ENCODE data around the gene RGS7.
"Not testable (repeated sequence)": the region's sequence is repeated elsewhere in the genome, so short reads cannot be mapped to it uniquely, and the experiment has no call there.

Gene RGS7

GRCh38 chr1:240794046-240794843 lies 562.8 kb downstream of the RGS7 start:
- H3K27me3 ChIP-seq (ENCODE audit: insufficient read depth, low read length), result no peaks in the 10 kb centered on the region
- no peaks in the 10 kb centered on the region for H3K4me1 ChIP-seq (ENCODE audit: insufficient read depth, low read length)
- H3K27ac ChIP-seq (ENCODE audit: low read length), result no peak overlapping the region
- no peaks in the 10 kb centered on the region for H3K36me3 ChIP-seq (ENCODE audit: insufficient read depth, low read depth, low read length)
- H3K9me3 ChIP-seq (ENCODE audit: insufficient read depth, low read depth, low read length), result no peaks in the 10 kb centered on the region
- no peak overlapping the region for H3K4me3 ChIP-seq (ENCODE audit: low read length)
- no peak overlapping the region for H3K9ac ChIP-seq (ENCODE audit: low read depth, low read length)

GRCh38 chr1:240792915-240793529 lies 564.0 kb downstream of the RGS7 start:
- H3K9ac ChIP-seq (ENCODE audit: low read depth, low read length), result no peak overlapping the region
- no peak overlapping the region for H3K4me3 ChIP-seq (ENCODE audit: low read length)
- no peaks in the 10 kb centered on the region for H3K36me3 ChIP-seq (ENCODE audit: insufficient read depth, low read depth, low read length)
- no peaks in the 10 kb centered on the region for H3K4me1 ChIP-seq (ENCODE audit: insufficient read depth, low read length)
- H3K9me3 ChIP-seq (ENCODE audit: insufficient read depth, low read depth, low read length), result no peaks in the 10 kb centered on the region
- no peak overlapping the region for H3K27ac ChIP-seq (ENCODE audit: low read length)
- no peaks in the 10 kb centered on the region for H3K27me3 ChIP-seq (ENCODE audit: insufficient read depth, low read length)

- Histone ChIP-seq H3K9me3 (ENCODE audit: insufficient read depth, low read depth, low read length) (no peaks in the 10 kb centered on the region), H3K36me3 (ENCODE audit: insufficient read depth, low read depth, low read length) (no peaks in the 10 kb centered on the region), H3K4me1 (ENCODE audit: insufficient read depth, low read length) (no peaks in the 10 kb centered on the region), H3K27ac (ENCODE audit: low read length) (no peak overlapping the region), H3K4me3 (ENCODE audit: low read length) (no peak overlapping the region), H3K27me3 (ENCODE audit: insufficient read depth, low read length) (no peaks in the 10 kb centered on the region), H3K9ac (ENCODE audit: low read depth, low read length) (no peak overlapping the region)
These were observed 566.1 kb downstream of the RGS7 start for GRCh38 chr1:240790856-240791255.

- Histone ChIP-seq H3K4me3 (ENCODE audit: low read length) (no peak overlapping the region), H3K9ac (ENCODE audit: low read depth, low read length) (no peak overlapping the region), H3K36me3 (ENCODE audit: insufficient read depth, low read depth, low read length) (no peaks in the 10 kb centered on the region), H3K27ac (ENCODE audit: low read length) (no peak overlapping the region), H3K9me3 (ENCODE audit: insufficient read depth, low read depth, low read length) (no peaks in the 10 kb centered on the region), H3K4me1 (ENCODE audit: insufficient read depth, low read length) (no peaks in the 10 kb centered on the region), H3K27me3 (ENCODE audit: insufficient read depth, low read length) (no peaks in the 10 kb centered on the region)
These were observed 570.1 kb downstream of the RGS7 start for GRCh38 chr1:240786880-240787279.

GRCh38 chr1:240784776-240785175 lies 572.2 kb downstream of the RGS7 start:
- Histone ChIP-seq H3K27ac (ENCODE audit: low read length) (no peak overlapping the region), H3K4me3 (ENCODE audit: low read length) (no peak overlapping the region), H3K27me3 (ENCODE audit: insufficient read depth, low read length) (no peaks in the 10 kb centered on the region), H3K9ac (ENCODE audit: low read depth, low read length) (no peak overlapping the region), H3K36me3 (ENCODE audit: insufficient read depth, low read depth, low read length) (no peaks in the 10 kb centered on the region), H3K4me1 (ENCODE audit: insufficient read depth, low read length) (no peaks in the 10 kb centered on the region), H3K9me3 (ENCODE audit: insufficient read depth, low read depth, low read length) (no peaks in the 10 kb centered on the region)

- not testable (repeated sequence) for H3K36me3 ChIP-seq (ENCODE audit: insufficient read depth, low read depth, low read length); H3K27ac ChIP-seq (ENCODE audit: low read length); H3K9me3 ChIP-seq (ENCODE audit: insufficient read depth, low read depth, low read length); H3K9ac ChIP-seq (ENCODE audit: low read depth, low read length); H3K4me3 ChIP-seq (ENCODE audit: low read length); H3K27me3 ChIP-seq (ENCODE audit: insufficient read depth, low read length); H3K4me1 ChIP-seq (ENCODE audit: insufficient read depth, low read length)
These were observed 573.3 kb downstream of the RGS7 start for GRCh38 chr1:240783728-240784137.

- no peak overlapping the region for H3K9ac ChIP-seq (ENCODE audit: low read depth, low read length)
- no peak overlapping the region for H3K4me3 ChIP-seq (ENCODE audit: low read length)
- H3K27ac ChIP-seq (ENCODE audit: low read length), result no peak overlapping the region
- no peaks in the 10 kb centered on the region for H3K36me3 ChIP-seq (ENCODE audit: insufficient read depth, low read depth, low read length)
- no peaks in the 10 kb centered on the region for H3K27me3 ChIP-seq (ENCODE audit: insufficient read depth, low read length)
- H3K9me3 ChIP-seq (ENCODE audit: insufficient read depth, low read depth, low read length), result no peaks in the 10 kb centered on the region
- H3K4me1 ChIP-seq (ENCODE audit: insufficient read depth, low read length), result no peaks in the 10 kb centered on the region
These were observed 580.8 kb downstream of the RGS7 start for GRCh38 chr1:240776237-240776636.

DNA sequence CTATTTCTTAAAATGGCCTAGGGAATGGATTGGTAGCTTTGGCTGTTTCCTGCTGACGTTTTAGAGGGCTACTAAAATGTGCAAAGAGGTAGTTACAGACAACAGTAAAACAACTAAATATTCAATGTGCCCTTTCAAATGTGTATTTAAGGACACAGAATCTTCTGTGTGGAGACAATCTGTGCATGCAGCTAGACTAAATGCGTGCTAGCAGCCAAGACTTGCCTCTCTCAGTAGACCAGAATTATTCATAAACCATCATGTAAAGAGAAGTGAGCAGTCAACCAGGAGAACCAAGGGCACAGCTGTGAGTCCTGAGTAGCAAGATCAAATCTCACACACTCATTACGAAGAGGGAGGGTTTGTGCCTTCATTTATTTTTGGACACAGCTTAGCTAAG lies 584.9 kb downstream of the RGS7 start:
- H3K4me3 ChIP-seq (ENCODE audit: low read length), result no peak overlapping the region
- H3K27ac ChIP-seq (ENCODE audit: low read length), result no peak overlapping the region

DNA sequence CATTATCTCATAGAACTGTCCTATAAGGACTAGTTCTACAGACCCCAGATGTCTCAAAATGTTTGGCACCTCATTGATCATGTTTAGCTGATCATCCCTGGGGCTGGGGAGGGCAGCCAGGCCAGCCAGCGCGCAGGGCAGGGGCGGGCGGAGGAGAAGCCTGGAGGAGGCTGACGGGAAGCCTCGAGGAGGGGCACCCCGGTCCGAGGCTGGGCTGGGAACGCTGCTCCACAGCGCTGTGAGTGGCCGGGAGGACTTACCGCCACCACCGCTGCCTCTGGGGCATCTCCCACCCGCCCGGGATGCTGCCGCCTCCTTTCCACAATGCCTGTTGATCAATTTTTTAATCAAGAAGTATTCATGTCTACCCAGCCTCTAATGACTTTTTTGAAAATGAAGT lies 585.6 kb downstream of the RGS7 start:
- Histone ChIP-seq H3K4me1 (ENCODE audit: insufficient read depth, low read length) (no peaks in the 10 kb centered on the region), H3K9me3 (ENCODE audit: insufficient read depth, low read depth, low read length) (no peaks in the 10 kb centered on the region), H3K36me3 (ENCODE audit: insufficient read depth, low read depth, low read length) (no peaks in the 10 kb centered on the region), H3K27ac (ENCODE audit: low read length) (no peak overlapping the region), H3K27me3 (ENCODE audit: insufficient read depth, low read length) (no peaks in the 10 kb centered on the region), H3K9ac (ENCODE audit: low read depth, low read length) (no peak overlapping the region), H3K4me3 (ENCODE audit: low read length) (no peak overlapping the region)

More for the DNA sequence above, 584.9 kb downstream of the RGS7 start:
- Histone ChIP-seq H3K4me1 (ENCODE audit: insufficient read depth, low read length) (no peaks in the 10 kb centered on the region), H3K36me3 (ENCODE audit: insufficient read depth, low read depth, low read length) (no peaks in the 10 kb centered on the region), H3K9me3 (ENCODE audit: insufficient read depth, low read depth, low read length) (no peaks in the 10 kb centered on the region), H3K27me3 (ENCODE audit: insufficient read depth, low read length) (no peaks in the 10 kb centered on the region), H3K9ac (ENCODE audit: low read depth, low read length) (no peak overlapping the region)

DNA sequence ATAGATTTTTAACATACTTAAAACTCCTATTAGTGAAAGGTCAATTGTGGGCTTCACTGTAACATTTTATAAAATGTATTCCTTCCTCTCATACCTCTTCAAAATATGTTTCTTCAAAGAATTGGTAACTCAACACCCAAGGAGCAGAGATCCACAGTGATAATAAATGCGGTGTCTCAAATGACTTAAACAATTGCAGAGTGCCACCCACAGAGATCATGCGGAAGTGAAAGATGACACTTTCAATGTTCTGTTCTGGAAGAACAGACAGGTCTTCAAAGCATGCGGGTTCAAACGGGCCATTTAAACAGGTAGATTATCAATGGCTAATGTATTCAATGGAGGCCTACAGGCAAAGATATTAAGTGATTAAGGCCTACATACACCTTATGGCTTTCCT lies 588.0 kb downstream of the RGS7 start:
- no peak overlapping the region for H3K27ac ChIP-seq (ENCODE audit: low read length)
- H3K9me3 ChIP-seq (ENCODE audit: insufficient read depth, low read depth, low read length), result no peaks in the 10 kb centered on the region
- peaks cover 3% of the 10 kb centered on the region; the same call in 1 of the 2 replicates for H3K4me1 ChIP-seq (ENCODE audit: insufficient read depth, low read length)
- no peaks in the 10 kb centered on the region for H3K36me3 ChIP-seq (ENCODE audit: insufficient read depth, low read depth, low read length)
- no peak overlapping the region for H3K9ac ChIP-seq (ENCODE audit: low read depth, low read length)
- no peak overlapping the region for H3K4me3 ChIP-seq (ENCODE audit: low read length)
- H3K27me3 ChIP-seq (ENCODE audit: insufficient read depth, low read length), result no peaks in the 10 kb centered on the region

DNA sequence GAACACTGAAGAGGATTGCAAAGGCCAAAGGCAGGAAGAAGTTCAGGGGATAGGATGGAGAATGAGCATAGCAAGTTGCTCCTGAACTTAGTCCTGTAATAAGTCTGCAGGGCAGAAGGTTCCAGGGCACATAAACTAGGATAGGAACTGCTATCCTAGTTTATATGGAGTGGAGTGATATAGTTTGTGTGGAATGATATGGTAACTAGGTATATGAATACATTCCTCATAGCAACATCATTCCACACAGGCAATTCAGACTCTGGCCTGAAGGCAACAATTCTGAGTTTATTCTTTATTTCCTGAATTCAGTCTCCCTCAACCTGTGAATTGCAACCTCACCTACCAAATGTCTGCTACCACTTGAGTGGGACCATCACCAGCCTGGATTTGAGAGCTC lies 590.2 kb downstream of the RGS7 start:
- Histone ChIP-seq H3K27me3 (ENCODE audit: insufficient read depth, low read length) (no peaks in the 10 kb centered on the region), H3K27ac (ENCODE audit: low read length) (no peak overlapping the region), H3K9ac (ENCODE audit: low read depth, low read length) (no peak overlapping the region), H3K36me3 (ENCODE audit: insufficient read depth, low read depth, low read length) (no peaks in the 10 kb centered on the region), H3K4me1 (ENCODE audit: insufficient read depth, low read length) (peaks cover 3% of the 10 kb centered on the region; the same call in 1 of the 2 replicates), H3K9me3 (ENCODE audit: insufficient read depth, low read depth, low read length) (no peaks in the 10 kb centered on the region), H3K4me3 (ENCODE audit: low read length) (no peak overlapping the region)

DNA sequence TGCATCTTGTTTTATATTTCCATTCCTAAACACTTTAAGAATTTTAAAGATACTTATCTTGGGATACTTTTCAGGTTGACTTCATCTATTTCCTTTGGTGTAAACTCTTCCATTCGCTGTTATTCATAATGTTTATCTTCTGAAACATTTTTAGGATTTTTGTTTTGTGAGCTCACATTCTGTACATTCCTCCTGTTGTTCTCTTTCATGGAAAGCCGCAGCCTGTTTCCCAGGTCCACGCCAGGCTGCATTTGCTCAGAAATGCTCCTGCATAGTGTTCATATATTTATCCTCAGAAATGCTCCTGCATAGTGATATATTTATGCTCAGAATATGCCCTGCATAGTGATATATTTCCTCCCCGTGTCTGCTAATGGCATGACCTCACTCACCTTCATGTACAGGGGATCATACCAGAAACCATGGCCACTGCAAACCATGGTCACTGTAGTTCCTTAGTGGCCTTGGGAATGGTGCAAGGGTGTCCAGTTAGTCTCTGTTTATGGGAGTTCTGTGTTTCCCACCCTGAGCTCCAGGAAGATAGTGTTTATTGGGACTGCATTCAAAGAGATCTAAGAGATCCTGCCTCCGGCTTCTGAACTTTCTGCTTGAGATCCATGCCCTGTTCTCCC lies 591.2 kb downstream of the RGS7 start:
- no peak overlapping the region for H3K9ac ChIP-seq (ENCODE audit: low read depth, low read length)
- H3K4me1 ChIP-seq (ENCODE audit: insufficient read depth, low read length), result peaks cover 3% of the 10 kb centered on the region; the same call in 1 of the 2 replicates
- H3K4me3 ChIP-seq (ENCODE audit: low read length), result no peak overlapping the region
- H3K9me3 ChIP-seq (ENCODE audit: insufficient read depth, low read depth, low read length), result no peaks in the 10 kb centered on the region
- no peaks in the 10 kb centered on the region for H3K36me3 ChIP-seq (ENCODE audit: insufficient read depth, low read depth, low read length)
- no peak overlapping the region for H3K27ac ChIP-seq (ENCODE audit: low read length)
- no peaks in the 10 kb centered on the region for H3K27me3 ChIP-seq (ENCODE audit: insufficient read depth, low read length)
